Brain microvascular endothelial cell (primary cell): Measurements from ENCODE around the gene EIF3D.

ENCODE experiments used
- DNase-seq: peaks from one replicate; pipeline ENCODE4 v3.0.0-alpha.2; 2020
- H3K27ac ChIP-seq: fragments of 250-450 bp; sonication (Bioruptor Pico); 2 replicates; pipeline ENCODE4 v1.5.1; 2020; ENCODE audit warnings: mild to moderate bottlenecking, moderate library complexity
- H3K27me3 ChIP-seq: fragments of 250-450 bp; sonication (Bioruptor Pico); replicated peaks from 2 replicates; pipeline ENCODE4 v1.5.1; 2020; ENCODE audit warnings: mild to moderate bottlenecking
- H3K36me3 ChIP-seq: fragments of 250-450 bp; sonication (Bioruptor Pico); replicated peaks from 2 replicates; pipeline ENCODE4 v1.5.1; 2020; ENCODE audit warnings: mild to moderate bottlenecking
- H3K4me3 ChIP-seq: 2 replicates; pipeline ENCODE4 v1.5.1; 2011; ENCODE audit warnings: low read depth, mild to moderate bottlenecking, control low read depth, low read length, moderate library complexity
- in situ Hi-C: cut with HindIII; loops from 2 replicates; pipeline ENCODE4 v1.10.0; 2017; ENCODE audit warnings: low sequenced_read_pairs, low pct_ligation_motif_present
- TF ChIP-seq, protein P1 (sequence below): IDR thresholded peaks from 2 replicates; pipeline ENCODE4 v1.5.1; 2011; ENCODE audit warnings: low read depth, mild to moderate bottlenecking, moderate library complexity, low read length, control low read depth, inconsistent platforms; ENCODE audit errors: missing control alignments

The EIF3D gene

DNA sequence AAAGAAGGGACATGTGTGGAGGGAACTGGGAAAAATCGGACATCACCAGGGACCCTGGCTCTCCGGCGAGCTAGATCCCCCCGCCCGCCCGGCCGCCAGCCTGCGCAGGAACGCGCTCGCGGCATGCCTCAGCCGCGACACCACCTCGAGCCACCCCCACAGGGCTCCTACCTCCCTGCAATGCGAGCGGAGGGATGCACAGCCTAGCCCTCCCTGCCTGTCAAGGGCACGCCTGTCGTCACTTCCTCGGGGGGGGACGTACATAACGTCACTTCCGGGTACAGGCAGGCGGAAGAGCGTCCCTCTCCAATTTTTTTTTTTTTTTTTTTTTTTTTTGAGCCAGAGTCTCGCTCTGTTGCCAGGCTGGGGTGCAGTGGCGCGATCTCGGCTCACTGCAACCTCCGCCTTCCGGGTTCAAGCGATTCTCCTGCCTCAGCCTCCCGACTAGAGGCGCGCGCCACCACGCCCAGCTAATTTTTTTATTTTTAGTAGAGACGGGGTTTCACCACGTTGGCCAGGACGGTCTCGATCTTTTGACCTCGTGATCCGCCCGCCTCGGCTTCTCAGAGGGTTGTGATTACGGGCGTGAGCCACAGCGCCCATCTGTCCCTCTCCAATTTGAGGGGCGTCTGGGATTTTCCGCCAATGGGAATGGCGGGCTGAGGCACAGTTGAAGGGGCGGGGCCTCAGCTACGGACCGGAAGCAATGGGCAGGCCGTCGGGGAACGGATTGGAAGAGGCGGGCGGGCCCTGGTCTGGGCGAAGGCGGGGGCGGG lies 47.4 kb downstream of the EIF3D start, which contains the start of gene TXN2:
TXN2 (minus strand) TSS at position 248 of the 776 bp plus-strand sequence. CDS start 803 bp downstream, outside the sequence.
- DNase-seq: peak; percentile 93
- Histone ChIP-seq H3K27ac (peak within 1 kb of the TSS; percentile 93), H3K36me3 (peaks cover 17% of the 10 kb centered on the region), H3K27me3 (no peaks in the 10 kb centered on the region), H3K4me3 (peak within 1 kb of the TSS; percentile 78)
- in situ Hi-C loops: no loop called here
- TF ChIP-seq, protein P1, sequence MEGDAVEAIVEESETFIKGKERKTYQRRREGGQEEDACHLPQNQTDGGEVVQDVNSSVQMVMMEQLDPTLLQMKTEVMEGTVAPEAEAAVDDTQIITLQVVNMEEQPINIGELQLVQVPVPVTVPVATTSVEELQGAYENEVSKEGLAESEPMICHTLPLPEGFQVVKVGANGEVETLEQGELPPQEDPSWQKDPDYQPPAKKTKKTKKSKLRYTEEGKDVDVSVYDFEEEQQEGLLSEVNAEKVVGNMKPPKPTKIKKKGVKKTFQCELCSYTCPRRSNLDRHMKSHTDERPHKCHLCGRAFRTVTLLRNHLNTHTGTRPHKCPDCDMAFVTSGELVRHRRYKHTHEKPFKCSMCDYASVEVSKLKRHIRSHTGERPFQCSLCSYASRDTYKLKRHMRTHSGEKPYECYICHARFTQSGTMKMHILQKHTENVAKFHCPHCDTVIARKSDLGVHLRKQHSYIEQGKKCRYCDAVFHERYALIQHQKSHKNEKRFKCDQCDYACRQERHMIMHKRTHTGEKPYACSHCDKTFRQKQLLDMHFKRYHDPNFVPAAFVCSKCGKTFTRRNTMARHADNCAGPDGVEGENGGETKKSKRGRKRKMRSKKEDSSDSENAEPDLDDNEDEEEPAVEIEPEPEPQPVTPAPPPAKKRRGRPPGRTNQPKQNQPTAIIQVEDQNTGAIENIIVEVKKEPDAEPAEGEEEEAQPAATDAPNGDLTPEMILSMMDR: no peak

DNA sequence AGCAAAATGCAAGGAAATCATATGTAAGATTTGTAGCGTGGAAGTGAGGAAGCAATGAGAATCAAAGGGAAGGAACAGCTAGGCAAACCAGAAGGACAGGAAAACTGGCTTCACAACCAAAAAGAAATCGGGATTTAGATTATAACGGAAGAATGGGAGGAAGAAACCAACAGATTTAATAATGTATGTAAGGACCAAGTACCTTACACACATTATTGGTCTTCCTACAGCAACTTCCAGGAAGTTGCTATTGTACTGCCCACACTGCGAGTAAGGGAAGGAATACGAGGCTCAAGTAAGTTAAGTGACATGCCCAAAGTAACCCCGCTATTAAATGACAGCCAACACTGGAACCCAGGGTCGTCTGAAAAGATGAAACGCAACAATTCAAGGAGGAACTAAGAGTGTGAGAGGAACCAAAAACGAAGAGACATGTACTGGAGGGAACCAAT lies 48.0 kb downstream of the EIF3D start:
- peak overlapping the region; percentile 78 for H3K4me3 ChIP-seq
- in situ Hi-C loops: no loop called here
- peak overlapping the region; percentile 93 for H3K27ac ChIP-seq
- no peak for DNase-seq
- peaks cover 23% of the 10 kb centered on the region for H3K36me3 ChIP-seq
- TF ChIP-seq, protein P1: no peak
- no peaks in the 10 kb centered on the region for H3K27me3 ChIP-seq

DNA sequence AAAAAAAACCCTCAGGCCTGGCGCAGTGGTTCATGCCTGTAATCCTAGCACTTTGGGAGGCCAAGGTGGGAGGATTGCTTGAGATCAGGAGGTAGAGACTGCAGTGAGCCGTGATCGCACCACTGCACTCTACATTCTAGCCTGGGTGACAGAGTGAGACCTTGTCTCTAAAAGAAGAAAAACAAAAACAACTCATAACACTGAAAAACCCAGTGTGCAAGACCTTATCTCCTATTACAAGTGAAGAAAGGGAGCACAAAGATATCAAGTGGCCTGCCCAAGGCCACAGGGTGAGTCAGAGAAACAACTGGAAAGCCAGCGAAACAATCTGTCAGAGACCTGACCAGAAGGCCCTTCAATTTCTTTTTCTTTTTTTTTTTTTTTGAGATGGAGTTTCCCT lies 50.0 kb downstream of the EIF3D start:
- no peak for DNase-seq
- no peaks in the 10 kb centered on the region for H3K27me3 ChIP-seq
- H3K36me3 ChIP-seq: peaks cover 42% of the 10 kb centered on the region
- in situ Hi-C loops: no loop called here
- H3K4me3 ChIP-seq: no peak overlapping the region
- no peak overlapping the region for H3K27ac ChIP-seq
- TF ChIP-seq, protein P1: no peak

DNA sequence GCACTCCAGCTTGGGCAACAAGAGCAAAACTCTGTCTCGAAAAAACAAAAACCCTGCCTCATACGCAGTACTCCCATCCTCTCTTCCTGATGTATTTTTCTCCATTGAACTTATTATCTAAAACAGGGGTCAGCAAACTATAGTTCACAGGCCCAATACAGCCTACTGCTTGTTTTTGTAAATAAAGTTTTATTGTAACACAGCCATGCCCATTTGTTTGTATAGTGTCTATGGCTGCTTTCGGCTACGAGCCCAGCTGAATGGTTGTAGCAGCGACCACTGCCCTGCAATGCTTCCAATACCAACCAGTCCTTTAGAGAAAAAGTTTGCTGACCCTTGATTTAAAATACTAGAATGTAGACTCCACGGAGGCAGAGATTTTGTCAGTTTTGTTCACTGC lies 53.6 kb downstream of the EIF3D start:
- Histone ChIP-seq H3K4me3 (no peak overlapping the region), H3K36me3 (peaks cover 50% of the 10 kb centered on the region), H3K27ac (no peak overlapping the region), H3K27me3 (no peaks in the 10 kb centered on the region)
- in situ Hi-C loops: no loop called here
- TF ChIP-seq, protein P1: no peak
- DNase-seq: no peak

DNA sequence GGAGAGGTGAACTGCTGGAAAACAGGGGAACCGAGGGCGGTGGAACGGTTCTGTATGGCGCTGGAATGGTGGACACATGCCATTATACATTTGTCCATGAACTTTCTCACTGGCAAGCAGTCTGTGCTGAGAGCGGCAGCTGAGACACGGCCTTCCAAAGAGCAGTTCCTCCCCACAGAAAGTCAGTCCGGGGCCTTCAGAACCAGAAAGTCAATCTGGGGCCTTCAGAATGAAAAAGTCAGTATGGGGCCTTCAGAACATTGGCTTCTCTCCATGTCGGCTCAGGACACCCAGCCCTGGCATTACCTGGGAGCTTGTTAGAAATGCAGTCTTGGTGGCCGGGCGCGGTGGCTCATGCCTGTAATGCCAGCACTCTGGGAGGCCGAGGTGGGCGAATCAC lies 56.3 kb downstream of the EIF3D start:
- TF ChIP-seq, protein P1: no peak
- peaks cover 39% of the 10 kb centered on the region for H3K36me3 ChIP-seq
- no peaks in the 10 kb centered on the region for H3K27me3 ChIP-seq
- no peak for DNase-seq
- in situ Hi-C loops: loop anchor here (25.0 kb wide), 1 partner anchor 135 kb away; no protein-coding TSS in a partner anchor
- H3K4me3 ChIP-seq: no peak overlapping the region
- no peak overlapping the region for H3K27ac ChIP-seq
